Hematopoietic multipotent progenitor cell treated with erythropoietin and hydrocortisone succinate and interleukin-3 and kit ligand, for 8 days (in vitro differentiated cells): Measurements from ENCODE around the gene PLK5.
"Not testable (repeated sequence)": the region's sequence is repeated elsewhere in the genome, so short reads cannot be mapped to it uniquely, and the experiment has no call there.

Source experiments
- DNase-seq: peaks from one replicate; pipeline ENCODE4 v3.0.0-alpha.2; 2015

PLK5 gene

DNA sequence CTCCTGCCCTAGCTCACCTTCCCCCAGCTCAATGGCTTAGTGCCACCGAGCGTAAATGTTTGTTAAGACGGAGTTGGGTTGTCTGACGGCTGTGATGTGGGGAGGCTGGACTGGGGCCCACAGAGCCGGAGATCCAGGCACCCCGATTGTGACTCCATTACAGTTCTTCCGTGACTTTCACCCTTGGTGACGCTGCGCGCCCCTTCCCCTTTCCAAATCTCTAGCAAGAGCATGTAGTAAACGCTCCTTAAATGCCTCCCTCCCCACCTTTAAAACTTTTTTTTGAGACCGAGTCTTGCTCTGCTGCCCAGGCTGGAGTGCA, 32.1 kb upstream of the PLK5 start:
- no peak for DNase-seq

DNA sequence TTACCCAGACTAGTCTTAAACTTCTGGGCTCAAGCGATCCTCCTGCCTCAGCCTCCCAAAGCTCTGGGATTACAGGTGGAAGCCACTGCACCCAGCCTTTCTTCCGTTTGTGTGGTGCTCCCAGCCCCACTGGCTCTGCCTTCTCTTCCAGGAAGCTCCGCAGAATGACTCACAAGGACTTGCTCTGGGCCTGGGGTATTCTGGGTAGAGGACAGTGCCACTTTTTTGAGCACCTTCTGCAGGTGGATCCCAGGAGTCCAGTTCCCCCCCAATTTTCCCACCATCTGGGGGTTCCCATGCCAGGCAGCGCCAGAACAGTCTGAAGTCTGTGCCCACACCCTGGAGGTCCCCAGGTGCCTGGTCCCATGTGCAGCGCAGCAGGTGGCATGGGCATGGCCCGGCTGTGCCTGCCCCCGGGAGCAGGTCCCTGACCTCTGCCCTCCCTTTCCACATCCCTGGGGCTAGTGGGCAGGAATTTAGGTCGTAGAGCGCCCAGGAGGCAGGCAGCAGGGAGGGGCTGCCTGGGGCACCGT, 31.3 kb upstream of the PLK5 start:
- DNase-seq: no peak

DNA sequence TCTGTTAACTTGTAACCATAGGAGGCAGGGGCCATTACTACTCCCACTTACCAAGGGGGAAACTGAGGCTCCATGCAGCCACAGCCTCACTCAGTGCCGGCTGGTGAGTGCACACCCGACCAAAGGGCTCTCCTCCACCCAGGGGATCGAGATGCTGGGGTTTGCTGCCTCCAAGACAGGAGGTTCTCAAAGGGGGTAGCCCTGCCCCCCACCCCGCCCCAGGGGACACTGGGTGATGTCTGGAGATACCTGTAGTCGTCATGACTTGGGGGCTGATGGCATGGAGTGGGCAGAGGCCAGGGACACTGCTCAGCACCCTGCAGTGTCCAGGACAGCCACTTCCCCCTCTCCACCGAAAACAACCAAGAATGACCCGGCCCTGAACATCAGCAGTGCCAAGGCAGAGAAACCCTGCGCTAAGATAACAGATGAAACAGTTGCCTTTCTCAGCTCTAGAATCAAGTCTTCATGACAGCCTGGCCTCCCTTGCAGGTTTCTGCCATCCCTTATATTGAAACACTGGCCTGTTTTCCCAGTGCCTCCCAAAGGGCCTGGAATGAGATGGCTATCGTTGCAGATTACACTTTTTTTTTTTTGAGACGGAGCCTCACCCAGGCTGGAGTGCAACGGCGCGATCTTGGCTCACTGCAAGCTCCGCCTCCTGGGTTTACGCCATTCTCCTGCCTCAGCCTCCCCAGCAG, 29.6 kb upstream of the PLK5 start:
- no peak for DNase-seq

DNA sequence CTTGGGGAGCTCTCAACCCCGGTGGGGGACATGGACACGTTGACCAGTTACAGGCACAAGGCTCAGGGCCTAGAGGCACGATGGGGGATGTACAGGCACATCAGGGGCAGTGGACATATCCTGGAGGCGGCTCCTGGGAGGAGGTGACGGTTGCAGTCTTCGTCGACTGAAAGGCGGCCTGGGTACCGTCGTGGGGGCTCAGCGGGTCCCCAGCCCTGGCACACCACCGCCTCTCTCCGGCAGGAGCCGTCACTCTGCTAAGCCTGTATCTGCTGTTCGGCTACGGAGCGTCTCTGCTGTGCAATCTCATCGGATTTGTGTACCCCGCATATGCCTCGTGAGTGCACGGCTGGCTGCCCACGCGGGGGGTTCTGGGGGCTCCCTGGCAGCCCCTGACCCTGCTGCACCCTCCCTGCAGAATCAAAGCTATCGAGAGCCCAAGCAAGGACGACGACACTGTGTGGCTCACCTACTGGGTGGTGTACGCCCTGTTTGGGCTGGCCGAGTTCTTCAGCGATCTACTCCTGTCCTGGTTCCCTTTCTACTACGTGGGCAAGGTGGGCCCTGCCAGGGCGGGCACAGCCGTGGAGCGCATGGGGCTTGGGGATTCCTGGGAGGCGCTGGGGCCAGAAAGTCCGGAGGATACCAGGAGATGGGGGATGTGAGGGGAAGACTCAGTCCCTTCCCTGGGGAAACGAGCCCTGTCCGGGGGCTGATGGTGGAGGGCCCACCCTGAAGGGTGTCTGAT, 28.7 kb upstream of the PLK5 start:
- no peak for DNase-seq

DNA sequence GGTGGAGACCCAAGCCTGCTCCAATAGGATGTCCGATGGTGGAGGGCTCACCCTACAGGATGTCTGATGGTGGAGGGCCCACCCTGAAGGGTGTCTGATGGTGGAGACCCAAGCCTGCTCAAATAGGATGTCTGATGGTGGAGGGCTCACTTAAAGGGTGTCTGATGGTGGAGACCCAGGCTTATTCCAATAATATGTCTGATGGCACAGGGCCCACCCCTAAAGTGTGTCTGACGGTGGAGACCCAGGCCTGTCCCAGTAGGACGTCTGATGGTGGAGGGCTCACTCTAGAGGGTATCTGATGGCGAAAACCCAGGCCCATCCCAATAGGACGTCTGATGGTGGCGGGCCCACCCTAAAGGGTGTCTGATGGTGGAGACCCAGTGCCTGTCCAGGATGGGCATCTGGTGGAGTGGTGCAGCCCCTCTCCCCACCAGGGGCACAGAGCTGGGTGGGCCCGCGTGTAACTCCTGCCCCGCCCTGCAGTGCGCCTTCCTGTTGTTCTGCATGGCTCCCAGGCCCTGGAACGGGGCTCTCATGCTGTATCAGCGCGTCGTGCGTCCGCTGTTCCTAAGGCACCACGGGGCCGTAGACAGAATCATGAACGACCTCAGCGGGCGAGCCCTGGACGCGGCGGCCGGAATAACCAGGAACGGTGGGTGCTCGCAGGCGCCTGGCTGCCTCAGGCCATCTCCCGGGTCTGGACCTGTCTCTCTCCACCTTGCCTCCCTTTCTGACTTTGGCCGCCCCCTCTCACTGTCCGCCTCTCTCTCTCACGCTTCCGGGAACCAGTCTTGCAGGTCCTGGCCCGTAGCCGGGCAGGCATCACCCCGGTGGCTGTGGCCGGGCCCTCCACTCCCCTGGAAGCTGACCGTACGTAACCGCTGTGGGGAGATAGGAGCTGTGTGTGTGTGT, 27.8 kb upstream of the PLK5 start:
- DNase-seq: no peak

DNA sequence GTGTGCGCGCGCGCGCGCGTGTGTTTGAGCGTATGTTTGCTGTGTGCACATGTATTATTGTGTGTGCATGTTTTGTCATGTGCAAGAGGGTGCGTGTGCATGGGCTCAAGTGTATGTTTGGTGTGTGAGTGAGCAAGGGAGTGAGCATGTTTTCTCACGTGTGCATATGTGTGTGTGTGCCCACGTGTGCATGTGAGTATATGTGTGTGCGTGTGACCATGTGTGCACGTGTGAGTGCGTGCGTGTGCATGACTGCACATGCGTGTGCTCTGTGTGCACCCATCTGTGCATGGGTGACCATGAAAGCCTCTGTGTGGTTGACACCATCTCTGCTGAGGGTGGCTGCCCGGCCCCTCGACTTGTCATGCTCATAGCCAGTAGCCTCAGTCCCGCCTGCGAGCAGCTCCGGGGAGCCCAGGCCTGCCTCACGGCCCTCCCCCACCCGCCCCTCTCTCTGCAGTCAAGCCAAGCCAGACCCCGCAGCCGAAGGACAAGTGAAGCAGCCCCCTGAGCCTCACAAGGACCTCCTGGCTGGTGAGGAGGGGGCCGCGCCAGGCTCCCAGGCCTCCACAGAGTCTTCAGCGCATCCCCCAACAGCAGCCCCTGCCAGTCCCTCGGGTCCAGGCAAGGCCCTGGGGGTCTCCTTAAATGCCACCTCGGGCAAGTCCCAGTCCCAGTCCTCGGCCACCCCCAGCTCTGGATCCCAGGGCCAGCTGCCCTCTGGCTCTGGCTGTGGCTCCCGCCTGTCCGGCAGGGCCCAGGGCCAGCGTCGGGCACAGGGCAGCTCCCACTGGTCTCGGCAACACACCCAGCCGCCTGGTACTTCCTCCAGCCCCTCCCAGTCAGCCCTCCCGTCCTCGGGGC, 26.9 kb upstream of the PLK5 start:
- no peak for DNase-seq

DNA sequence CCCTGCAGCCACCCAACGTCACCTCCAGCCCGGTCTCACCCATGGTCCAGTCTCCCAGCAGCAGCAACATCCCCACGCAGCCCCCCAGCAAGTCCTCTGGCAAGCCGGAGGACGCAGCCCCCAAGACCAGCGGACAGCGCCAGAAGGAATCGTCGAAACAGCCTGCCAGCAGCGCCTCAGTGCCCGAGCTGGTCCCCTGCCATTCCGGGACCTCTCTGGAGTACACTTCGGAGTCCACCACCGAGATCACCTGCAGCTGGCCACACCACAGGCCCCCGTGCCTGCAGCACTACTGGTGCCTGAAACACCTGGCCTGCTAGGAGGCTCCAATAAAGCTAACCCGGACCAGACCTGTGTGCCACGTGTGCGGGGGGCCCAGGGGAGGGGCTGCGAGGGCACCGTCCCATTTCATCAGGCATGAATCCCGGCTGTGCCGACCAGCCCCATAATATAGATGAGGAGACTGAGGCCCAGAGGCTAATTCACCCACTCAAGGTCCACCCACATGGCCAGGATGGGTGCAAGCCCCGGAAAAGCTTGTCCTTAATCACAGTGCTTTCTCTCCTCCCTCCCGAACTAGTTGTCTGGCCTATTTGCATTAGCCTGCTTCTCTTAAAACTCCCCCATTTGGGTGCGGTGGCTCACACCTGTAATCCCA, 26.2 kb upstream of the PLK5 start:
- DNase-seq: no peak

DNA sequence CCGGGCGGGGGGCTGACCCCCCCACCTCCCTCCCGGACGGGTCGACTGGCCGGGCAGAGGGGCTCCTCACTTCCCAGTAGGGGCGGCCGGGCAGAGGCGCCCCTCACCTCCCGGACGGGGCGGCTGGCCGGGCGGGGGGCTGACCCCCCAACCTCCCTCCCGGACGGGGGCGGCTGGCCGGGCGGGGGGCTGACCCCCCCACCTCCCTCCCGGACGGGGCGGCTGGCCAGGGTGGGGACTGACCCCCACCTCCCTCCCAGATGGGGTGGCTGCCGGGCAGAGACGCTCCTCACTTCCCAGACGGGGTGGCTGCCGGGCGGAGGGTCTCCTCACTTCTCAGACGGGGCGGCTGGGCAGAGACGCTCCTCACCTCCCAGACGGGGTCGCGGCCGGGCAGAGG, 24.6 kb upstream of the PLK5 start:
- DNase-seq: not testable (repeated sequence)

DNA sequence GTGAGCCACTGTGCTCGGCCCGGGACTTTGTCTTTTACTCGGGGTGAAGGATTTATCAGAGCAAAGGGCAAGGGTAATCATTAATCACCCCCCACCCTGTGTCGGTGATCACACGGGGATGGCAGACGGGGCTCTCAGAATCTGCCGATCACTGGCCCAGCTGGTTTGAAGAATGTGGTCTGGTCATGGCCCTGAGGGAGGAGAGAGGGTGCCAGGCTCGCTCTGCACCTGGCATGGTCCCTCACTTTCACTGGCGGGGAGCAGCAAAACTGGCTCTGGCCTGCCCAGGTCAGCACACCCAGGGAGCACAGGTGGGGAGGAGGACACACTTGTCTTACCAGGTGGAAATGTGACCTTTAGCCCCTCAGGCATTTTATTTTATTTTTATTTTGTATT, 22.7 kb upstream of the PLK5 start:
- no peak for DNase-seq

DNA sequence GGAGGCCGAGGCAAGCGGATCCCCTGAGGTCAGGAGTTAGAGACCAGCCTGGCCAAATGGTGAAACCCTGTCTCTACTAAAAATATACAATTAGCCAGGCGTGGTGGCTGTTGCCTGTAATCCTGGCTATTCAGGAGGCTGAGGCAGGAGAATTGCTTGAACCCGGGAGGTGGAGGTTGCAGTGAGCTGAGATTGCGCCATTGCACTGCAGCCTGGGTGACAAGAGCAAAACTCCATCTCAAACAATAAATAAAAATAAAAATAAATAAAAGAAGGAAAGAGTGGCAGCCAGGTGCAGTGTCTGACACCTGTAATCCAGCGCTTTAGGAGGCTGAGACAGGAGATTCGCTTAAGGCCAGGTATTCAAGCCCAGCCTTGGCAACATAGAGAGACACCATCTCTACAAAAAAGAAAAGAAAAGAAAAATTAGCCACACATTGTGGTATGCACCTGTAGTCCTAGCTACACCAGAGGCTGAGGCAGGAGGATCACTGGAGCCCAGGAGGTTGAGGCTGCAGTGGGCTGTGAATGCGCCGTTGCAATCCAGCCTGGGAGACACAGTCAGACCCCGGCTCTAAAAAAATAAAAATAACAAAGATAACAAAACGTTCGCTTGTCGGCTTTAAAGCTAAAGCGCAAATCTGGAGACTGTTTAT, 21.3 kb upstream of the PLK5 start:
- no peak for DNase-seq

DNA sequence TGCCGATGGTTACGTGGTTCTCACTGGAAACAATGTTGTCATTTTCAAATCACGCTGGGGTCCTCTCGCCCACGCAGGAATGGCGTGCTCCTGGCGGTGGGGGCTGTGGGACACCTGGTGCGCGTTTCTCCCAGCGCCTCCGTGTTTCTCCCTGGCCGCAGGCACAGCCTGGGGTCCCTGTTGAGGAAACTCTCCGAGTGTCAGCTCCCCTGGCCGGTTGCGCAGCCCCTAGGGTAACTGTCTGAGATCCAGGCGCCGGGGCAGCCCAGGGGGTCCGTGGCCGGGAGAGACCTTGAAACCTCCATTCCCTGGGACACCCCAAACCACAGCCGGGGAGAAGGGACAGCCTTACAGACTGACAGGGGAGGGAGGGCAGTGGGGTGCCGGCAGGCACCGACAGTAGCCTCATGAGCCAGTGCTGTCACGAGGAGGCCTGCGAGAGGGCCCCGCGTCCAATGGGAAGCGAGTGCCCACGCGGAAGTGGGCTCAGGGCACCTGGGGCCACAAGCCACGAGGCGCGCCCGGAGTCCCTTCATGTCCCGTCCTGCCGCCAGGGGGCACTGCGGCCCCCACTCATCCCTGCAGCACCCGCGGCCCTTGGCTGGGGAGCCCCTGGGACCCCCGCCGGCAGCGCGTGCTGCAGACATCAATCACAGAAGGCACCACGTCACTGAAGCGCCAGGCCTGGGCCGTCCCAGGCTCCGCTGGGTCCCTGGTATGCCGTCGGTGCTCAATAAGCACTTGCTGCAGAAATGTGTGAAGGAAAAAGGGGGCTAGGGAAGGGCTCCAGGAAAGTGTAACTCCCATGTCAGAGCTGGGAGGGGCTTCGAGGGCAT, 20.6 kb upstream of the PLK5 start:
- peak; percentile 63 for DNase-seq

DNA sequence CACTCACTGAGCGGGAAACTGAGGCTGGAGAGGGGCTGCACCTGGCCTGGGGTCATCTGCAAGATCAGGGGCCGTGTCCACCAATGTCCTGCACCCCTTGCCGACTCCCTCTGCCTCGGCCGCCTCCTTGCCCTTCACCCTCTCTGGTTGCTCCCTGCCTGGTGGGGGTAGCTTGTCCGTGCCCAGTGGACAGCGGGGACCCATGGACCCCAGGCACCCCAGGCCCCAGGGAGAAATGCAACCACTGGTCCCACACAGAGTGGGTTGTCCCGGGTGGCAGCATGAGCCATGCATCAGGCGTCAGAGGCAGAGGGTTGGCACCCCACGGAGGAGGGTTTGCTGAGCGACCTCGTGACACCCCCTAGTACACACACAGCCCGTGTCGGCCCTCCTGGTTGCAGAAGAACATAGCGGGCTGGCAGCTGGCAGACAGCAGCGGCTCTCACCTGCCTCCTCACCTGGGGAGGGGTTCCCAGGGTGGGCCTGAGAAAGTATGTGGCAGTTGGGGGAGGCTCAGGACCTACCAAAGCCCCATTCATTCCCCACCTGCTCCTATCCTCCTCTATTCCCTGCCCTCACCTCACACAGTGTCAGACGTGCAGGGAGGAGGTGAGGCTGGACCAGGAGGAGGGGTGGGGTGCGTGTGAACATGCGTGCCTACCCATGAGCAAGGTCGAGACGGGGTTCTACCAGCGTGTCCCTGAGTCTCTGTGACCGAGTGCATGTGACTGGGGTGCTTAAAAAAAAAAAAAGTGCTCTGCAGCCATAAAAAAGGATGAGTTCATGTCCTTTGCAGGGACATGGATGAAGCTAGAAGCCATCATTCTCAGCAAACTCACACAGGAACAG, 19.7 kb upstream of the PLK5 start:
- DNase-seq: no peak

DNA sequence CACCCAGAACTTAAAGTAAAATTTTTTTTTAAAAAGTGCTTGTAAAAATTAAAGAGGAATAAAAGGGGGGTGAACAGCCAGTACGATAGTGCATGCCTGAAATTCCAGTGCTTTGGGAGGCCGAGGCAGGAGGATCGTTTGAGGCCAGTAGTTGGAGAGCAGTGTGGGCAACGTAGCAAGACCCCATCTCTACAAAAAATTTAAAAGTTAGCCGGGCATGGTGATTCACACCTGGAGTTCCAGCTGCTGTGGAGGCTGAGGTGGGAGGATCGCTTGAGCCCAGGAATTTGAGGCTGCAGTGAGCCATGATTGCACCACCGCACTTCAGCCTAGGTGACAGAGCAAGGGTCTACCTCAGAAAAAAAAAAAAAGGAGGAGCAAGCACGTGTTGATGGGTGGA, 18.9 kb upstream of the PLK5 start:
- DNase-seq: no peak

DNA sequence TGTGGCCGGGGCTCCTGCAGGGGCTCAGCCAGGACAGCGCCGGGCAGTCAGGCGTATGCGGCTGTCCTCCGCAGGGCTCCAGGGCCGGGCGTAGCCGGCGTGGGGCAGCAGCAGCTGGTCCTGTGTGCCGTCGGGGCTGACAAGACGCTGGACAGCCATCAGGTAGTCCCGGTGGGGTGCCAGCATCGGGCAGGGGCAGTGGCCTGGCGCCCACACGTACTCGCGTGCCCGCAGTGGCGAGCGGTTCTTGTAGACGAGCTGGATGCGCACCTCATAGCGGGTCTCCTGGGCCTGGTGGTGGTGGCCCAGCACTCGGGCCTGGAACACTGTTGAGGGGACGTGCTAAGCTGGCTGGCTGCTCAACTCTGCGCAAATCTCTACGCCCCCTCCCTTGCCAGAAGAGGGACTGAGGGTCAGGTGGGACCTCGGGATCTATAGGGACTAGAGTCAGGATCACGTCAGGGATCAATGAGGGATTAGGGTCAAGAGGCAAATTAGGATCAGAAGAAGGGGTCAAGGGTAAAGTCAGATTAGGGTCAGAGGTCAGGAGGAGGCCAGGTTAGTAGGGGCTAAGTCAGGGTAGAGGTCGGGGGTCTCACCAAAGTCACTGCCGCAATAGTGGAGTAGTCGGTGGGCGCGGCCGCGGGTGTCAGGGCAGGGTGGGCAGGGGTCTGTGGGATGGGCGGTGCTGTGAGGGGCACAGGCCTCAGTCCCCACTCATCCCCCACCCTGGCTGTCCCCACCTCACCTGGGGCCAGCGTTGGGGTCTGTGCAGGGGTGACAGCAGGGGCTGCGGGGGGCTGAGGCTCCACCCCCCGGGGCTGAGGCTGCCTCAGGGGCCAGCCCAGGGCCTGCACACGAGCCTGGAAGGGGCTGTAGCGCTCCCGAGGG, 17.6 kb upstream of the PLK5 start:
- DNase-seq: no peak

DNA sequence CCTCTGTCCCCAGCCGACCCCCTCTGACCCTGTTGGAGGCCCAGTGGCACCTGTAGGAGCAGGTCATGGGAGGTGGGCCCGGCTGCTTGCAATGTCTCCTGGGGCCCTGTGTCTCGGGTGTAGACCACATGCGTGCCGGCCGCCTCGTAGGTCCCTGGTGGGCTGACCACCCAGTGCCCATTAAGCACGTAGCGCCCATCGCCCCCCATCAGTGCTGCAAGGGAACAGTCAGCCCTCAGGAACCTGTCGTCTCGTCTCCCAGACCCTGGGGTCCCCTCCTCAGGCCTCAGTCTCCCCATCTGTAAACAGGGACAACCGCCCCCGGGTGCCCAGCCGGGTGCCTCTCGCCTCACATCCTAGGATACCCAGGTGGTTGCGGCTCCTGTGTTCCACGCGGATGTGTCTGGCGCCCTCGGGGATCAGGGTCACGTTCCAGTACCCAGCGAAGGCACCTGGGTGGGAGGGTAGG, 16.7 kb upstream of the PLK5 start:
- no peak for DNase-seq

DNA sequence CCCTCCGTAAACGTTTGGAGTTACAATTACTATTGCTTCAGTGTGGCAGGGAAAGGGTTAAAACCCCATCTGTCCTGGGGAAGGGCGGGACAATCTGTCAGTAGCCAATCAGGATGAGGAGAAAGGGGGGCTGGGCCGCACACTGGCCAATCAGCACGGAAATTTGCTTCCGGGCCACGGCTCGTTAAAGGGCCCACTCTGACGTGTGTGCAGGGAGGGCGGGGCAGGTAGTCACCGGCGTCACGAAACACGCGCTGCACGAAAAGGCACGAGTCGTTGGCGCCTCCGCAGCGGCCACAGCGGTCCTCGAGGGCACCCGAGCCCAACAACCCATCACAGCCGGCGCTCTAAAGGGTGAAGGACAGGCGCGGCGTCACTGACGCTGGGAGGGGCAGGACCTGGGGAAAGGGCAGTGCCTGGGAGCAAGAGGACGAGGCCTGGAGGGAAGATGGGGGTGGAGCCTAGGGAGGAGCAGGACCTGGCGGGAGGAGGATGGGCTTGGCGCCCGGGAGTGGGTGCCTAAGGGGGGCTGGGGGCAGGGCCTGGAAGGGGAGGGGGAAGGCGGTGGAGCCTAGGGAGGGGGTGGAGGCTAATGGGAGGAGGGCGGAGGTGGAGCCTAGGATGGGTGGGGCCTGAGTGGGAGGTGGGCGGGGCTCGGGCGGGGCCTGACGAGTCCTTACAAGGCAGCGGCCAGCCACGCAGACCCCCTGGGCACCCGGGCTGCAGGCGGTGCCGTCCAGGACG, 15.9 kb upstream of the PLK5 start:
- peak; percentile 92 for DNase-seq

DNA sequence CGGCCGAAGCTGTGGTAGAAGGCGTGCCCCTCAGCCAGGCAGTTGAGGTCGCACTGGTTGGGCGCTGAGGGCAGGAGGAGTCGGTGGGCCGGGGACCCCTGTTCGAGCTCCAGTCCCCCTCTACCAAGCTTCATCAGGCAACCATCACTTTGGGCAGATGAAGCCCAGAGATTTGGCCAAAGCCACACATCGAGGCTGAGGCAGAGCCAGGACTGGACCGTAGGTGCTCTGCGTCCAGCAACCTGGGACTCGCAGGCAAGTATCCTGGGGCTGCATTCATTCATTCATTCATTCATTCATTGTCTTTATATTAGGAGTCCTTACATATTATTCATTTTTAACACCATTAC, 15.4 kb upstream of the PLK5 start:
- no peak for DNase-seq
